K562 (cell line): ENCODE data around the gene MATN1. TPM values are rescaled to one million over a fixed set of nuclear protein-coding genes. Genes with fewer than 3 reads are reported as not detected.

Experiments used
- ATAC-seq: fragments of 200-7000 bp; cut with Tn5 transposase; 3 replicates; pipeline ENCODE4 v1.9.1; 2020; ENCODE audit warnings: moderate library complexity
- BruUV-seq: library from RNA; stranded (reverse); fragments of 400-500 nt; replicated peaks from 2 replicates; lab custom pipeline; 2021; lab: Mats Ljungman, UMichigan
- CTCF ChIA-PET: fragments of 300-600 bp; formaldehyde crosslinking; extraction: SDS; loops from one replicate; lab custom pipeline; 2021; ENCODE audit warnings: low intra/inter-chr PET ratio; lab: Yijun Ruan, JAX
- POLR2A ChIA-PET: fragments of 300-600, 350-650 bp; sonication (Branson Sonifier 250); formaldehyde crosslinking; extraction: SDS; loops from one replicate; lab custom pipeline; 2021; ENCODE audit warnings: antibody characterized with exemption, inconsistent platforms; lab: Yijun Ruan, JAX
- DNase-seq, 4 experiments: peaks; one replicate each; pipeline versions ENCODE4 v3.0.0 to v3.0.0-alpha.2; 2011 to 2018; ENCODE audit warnings: low spot score in 3 of 4, mixed read lengths in 3 of 4; ENCODE audit errors: extremely low read depth in 1 of 4
- FAIRE-seq: peaks from 2 replicates; lab custom pipeline; 2011; peaks lifted over from hg19 to GRCh38; lab: Jason Lieb, UNC
- H2AFZ ChIP-seq: 2 replicates; pipeline ENCODE4 v1.6.0; 2011; ENCODE audit warnings: low read depth, low read length, control low read depth, inconsistent platforms
- H3K27ac ChIP-seq: fragments of 200-600 bp; 3 replicates; pipeline ENCODE4 v1.8.0; 2011; ENCODE audit warnings: low read depth, mild to moderate bottlenecking, control low read depth, inconsistent platforms, low read length, moderate library complexity, mixed read lengths; ENCODE audit errors: extremely low read depth
- H3K27me3 ChIP-seq, 2 experiments: fragments of 300-600 bp in 1 of 2; 2 replicates in 1 of 2; 3 replicates in 1 of 2; pipeline versions ENCODE4 v1.6.0 to v1.8.0; 2011; ENCODE audit warnings: inconsistent platforms in 2 of 2, low read length in 2 of 2, mild to moderate bottlenecking in 1 of 2, mixed read lengths in 1 of 2, moderate library complexity in 1 of 2; ENCODE audit not compliant: control insufficient read depth in 2 of 2, insufficient read depth in 2 of 2
- H3K36me3 ChIP-seq: fragments of 300-600 bp; 3 replicates; pipeline ENCODE4 v1.8.0; 2011; ENCODE audit warnings: mild to moderate bottlenecking, low read length, inconsistent platforms; ENCODE audit not compliant: control insufficient read depth, insufficient read depth
- H3K4me1 ChIP-seq, 2 experiments: fragments of 200-600 bp in 1 of 2; replicated peaks in 1 of 2; 2 replicates in 1 of 2; 3 replicates in 1 of 2; pipeline versions ENCODE4 v1.5.1 to v1.8.0; 2011; ENCODE audit warnings: inconsistent platforms in 2 of 2, low read length in 2 of 2, mild to moderate bottlenecking in 1 of 2, mixed read lengths in 1 of 2, moderate library complexity in 1 of 2; ENCODE audit not compliant: control insufficient read depth in 2 of 2, insufficient read depth in 2 of 2
- H3K4me2 ChIP-seq: 2 replicates; pipeline ENCODE4 v1.6.1; 2011; ENCODE audit warnings: low read length, control low read depth, inconsistent platforms, mixed read lengths; ENCODE audit not compliant: insufficient read depth
- H3K4me3 ChIP-seq: fragments of 200-600 bp; sonication (generic), shearing (Covaris generic); 2 replicates; pipeline ENCODE4 v1.5.1; 2016; ENCODE audit warnings: control low read depth, inconsistent platforms
- H3K79me2 ChIP-seq: fragments of 200-600 bp; 3 replicates; pipeline ENCODE4 v1.8.0; 2011; ENCODE audit warnings: low read length, inconsistent platforms; ENCODE audit not compliant: control insufficient read depth, insufficient read depth
- H3K9ac ChIP-seq, 2 experiments: 2 replicates each; pipeline versions ENCODE4 v1.6.0 to v1.6.1; 2011; ENCODE audit warnings: low read depth in 2 of 2, low read length in 2 of 2, control low read depth in 1 of 2, inconsistent platforms in 1 of 2, mild to moderate bottlenecking in 1 of 2, mixed read lengths in 1 of 2; ENCODE audit not compliant: insufficient read depth in 1 of 2
- H3K9me1 ChIP-seq: one replicate; pipeline ENCODE4 v1.6.0; 2011; ENCODE audit warnings: inconsistent platforms, mild to moderate bottlenecking, low read length, moderate library complexity; ENCODE audit not compliant: control insufficient read depth, insufficient read depth
- H3K9me3 ChIP-seq: replicated peaks from 2 replicates; pipeline ENCODE4 v1.5.1; 2011; ENCODE audit warnings: low read depth, low read length, inconsistent platforms; ENCODE audit not compliant: control insufficient read depth, insufficient read depth
- H4K20me1 ChIP-seq: replicated peaks from 2 replicates; pipeline ENCODE4 v1.6.1; 2011; ENCODE audit warnings: low read length, inconsistent platforms, mixed read lengths; ENCODE audit not compliant: control insufficient read depth, insufficient read depth
- C11orf30 ChIP-seq: fragments of 450-650 bp; IDR thresholded peaks from 2 replicates; pipeline ENCODE4 v1.6.1; 2016; ENCODE audit warnings: low read depth, mild to moderate bottlenecking
- SMAD4 ChIP-seq: fragments of 250-450 bp; sonication (Bioruptor Pico); conservative IDR thresholded peaks from 2 replicates; pipeline ENCODE4 v1.8.0; 2021; ENCODE audit warnings: inconsistent platforms, mild to moderate bottlenecking, moderate library complexity
- WGBS: fragments of 100-300 bp; shearing (Covaris generic); methylation state at CpG from one replicate; pipeline ENCODE4 v1.1.6; 2016; ENCODE audit warnings: low coverage, mixed read lengths; ENCODE audit not compliant: insufficient coverage; ENCODE audit errors: missing lambda C conversion rate; 5-methylcytosine and 5-hydroxymethylcytosine counted together
- in situ Hi-C: fragments of 300-500 bp; cut with MboI; formaldehyde crosslinking; loops from 4 replicates; pipeline ENCODE4 v1.15.0; 2018; ENCODE audit warnings: inconsistent platforms, mixed read lengths
- intact Hi-C: fragments of 100-400 bp; cut with micrococcal nuclease; formaldehyde crosslinking; loops from 2 replicates; pipeline ENCODE4 v1.14.2; 2022
- polyA plus RNA-seq, 8 experiments: library from polyadenylated mRNA; depleted of rRNA in 4 of 8; stranded (reverse) in 5 of 8; unstranded in 3 of 8; fragments of >200 nt; fragmentation: Nextera tagmentation in 2 of 8; fragmentation: Illumina TruSeq in 1 of 8; extraction: Ambion mirVana in 2 of 8; extraction: Trizol in 1 of 8; gene quantifications; 2 replicates each; pipeline versions ENCODE4 v1.2.1 to v1.2.3, GENCODE V29; 2011 to 2014; ENCODE audit warnings: inconsistent platforms in 1 of 8, missing spikeins in 1 of 8
- total RNA-seq, 7 experiments: library from RNA; depleted of rRNA in 6 of 7; stranded (reverse); fragments of >200 nt in 6 of 7; fragmentation: Illumina TruSeq in 2 of 7; extraction: Trizol in 2 of 7; gene quantifications; 2 replicates each; pipeline versions ENCODE4 v1.2.1 to v1.2.3, GENCODE V29; 2011 to 2021; ENCODE audit warnings: low replicate concordance in 1 of 7

Gene MATN1
- total and polyA plus RNA-seq, 9 of the 15 experiments (the other 6 are each of a cell fraction or from before 2014, with no cell fraction given): 0.10 to 2.3 (median 1.2) TPM

- 0 out of 2 replicates have a peak, but pooled peaks have one; percentile 47 for TF ChIP-seq SMAD4 (CRISPR knock-in tag)
Observed at GRCh38 chr1:30707412-30708360, 15.7 kb downstream of the MATN1 start (continued).

- Histone ChIP-seq H2AFZ (no peak overlapping the region), H3K9me1 (no peaks in the 10 kb centered on the region), H3K27me3 (peaks cover 10 to 46% of the 10 kb centered on the region in 2 experiments; a peak in 4 of 5 replicates), H3K79me2 (no peaks in the 10 kb centered on the region), H3K9ac (0 out of 4 replicates have a peak overlapping the region, but pooled peaks of 1 of the 2 experiments have one; percentile 75), H3K4me3 (no peak overlapping the region), H4K20me1 (no peaks in the 10 kb centered on the region), H3K27ac (no peak overlapping the region), H3K9me3 (no peaks in the 10 kb centered on the region; the same call in 1 of the 2 replicates), H3K36me3 (no peaks in the 10 kb centered on the region), H3K4me2 (no peak overlapping the region), H3K4me1 (peaks cover 0 to 6% of the 10 kb centered on the region in 2 experiments; a peak in 1 of 5 replicates)
- POLR2A ChIA-PET: no interaction called here
- DNase-seq (no peak), FAIRE-seq (no peak), ATAC-seq (no peak)
- CTCF ChIA-PET: no interaction called here
- TF ChIP-seq C11orf30: no peak
- WGBS: 2% methylated on average over 9 of the region's 9 CpGs
- in situ Hi-C loops (loop anchor here (10.0 kb wide), 1 partner anchor 1482 kb away; no protein-coding TSS in a partner anchor), intact Hi-C loops (loop anchor here (5.0 to 10.0 kb wide), 5 partner anchors 299 to 1464 kb away; no protein-coding TSS in a partner anchor)
- no TSS peak for BruUV-seq
Observed at GRCh38 chr1:30706528-30706927, 16.9 kb downstream of the MATN1 start.
